Progenitor cell of endocrine pancreas (in vitro differentiated cells): Measurements from ENCODE around the gene CNTLN. TPM values are rescaled to one million over a fixed set of nuclear protein-coding genes. Genes with fewer than 3 reads are reported as not detected.
"Not testable (repeated sequence)": the region's sequence is repeated elsewhere in the genome, so short reads cannot be mapped to it uniquely, and the experiment has no call there.

Experiments used
- DNase-seq: peaks from one replicate; pipeline ENCODE4 v3.0.0; 2021; ENCODE audit warnings: low spot score; ENCODE audit not compliant: unreplicated experiment
- H3K27ac Mint-ChIP-seq: 2 replicates; pipeline ENCODE4 v1.8.0; 2021; ENCODE audit warnings: mild to moderate bottlenecking, moderate library complexity, mixed read lengths
- H3K27me3 Mint-ChIP-seq: 2 replicates; pipeline ENCODE4 v1.8.0; 2021; ENCODE audit warnings: mixed read lengths
- H3K36me3 Mint-ChIP-seq: 2 replicates; pipeline ENCODE4 v1.8.0; 2022; ENCODE audit warnings: mixed read lengths; ENCODE audit not compliant: insufficient read depth
- H3K4me1 Mint-ChIP-seq: 2 replicates; pipeline ENCODE4 v1.8.0; 2021; ENCODE audit warnings: low read depth, mixed read lengths
- H3K4me3 Mint-ChIP-seq: 2 replicates; pipeline ENCODE4 v1.8.0; 2021; ENCODE audit warnings: low read depth, mild to moderate bottlenecking, moderate library complexity, mixed read lengths
- H3K9me3 Mint-ChIP-seq: 2 replicates; pipeline ENCODE4 v1.8.0; 2021; ENCODE audit warnings: low read depth, mixed read lengths
- total RNA-seq: library from RNA; stranded (reverse); gene quantifications from 2 replicates; pipeline ENCODE4 v1.2.1, GENCODE V29; 2021
- TF ChIP-seq, protein P1 (sequence below): fragments of 200-600 bp; sonication (generic); IDR thresholded peaks from one replicate; pipeline ENCODE4 v1.5.0; 2021; ENCODE audit warnings: antibody characterized with exemption, mild to moderate bottlenecking; ENCODE audit not compliant: unreplicated experiment

The CNTLN gene
- total RNA-seq, 1 donor from 2014 or later, result 7.8 TPM

GRCh38 chr9:17159469-17159868, 24.6 kb downstream of the CNTLN start:
- peaks cover 10% of the 10 kb centered on the region for H3K36me3 Mint-ChIP-seq
- H3K9me3 Mint-ChIP-seq, result peaks cover 3% of the 10 kb centered on the region
- no peak for DNase-seq
- H3K4me1 Mint-ChIP-seq, result peaks cover 3% of the 10 kb centered on the region
- H3K27ac Mint-ChIP-seq, result no peak overlapping the region
- TF ChIP-seq, protein P1, sequence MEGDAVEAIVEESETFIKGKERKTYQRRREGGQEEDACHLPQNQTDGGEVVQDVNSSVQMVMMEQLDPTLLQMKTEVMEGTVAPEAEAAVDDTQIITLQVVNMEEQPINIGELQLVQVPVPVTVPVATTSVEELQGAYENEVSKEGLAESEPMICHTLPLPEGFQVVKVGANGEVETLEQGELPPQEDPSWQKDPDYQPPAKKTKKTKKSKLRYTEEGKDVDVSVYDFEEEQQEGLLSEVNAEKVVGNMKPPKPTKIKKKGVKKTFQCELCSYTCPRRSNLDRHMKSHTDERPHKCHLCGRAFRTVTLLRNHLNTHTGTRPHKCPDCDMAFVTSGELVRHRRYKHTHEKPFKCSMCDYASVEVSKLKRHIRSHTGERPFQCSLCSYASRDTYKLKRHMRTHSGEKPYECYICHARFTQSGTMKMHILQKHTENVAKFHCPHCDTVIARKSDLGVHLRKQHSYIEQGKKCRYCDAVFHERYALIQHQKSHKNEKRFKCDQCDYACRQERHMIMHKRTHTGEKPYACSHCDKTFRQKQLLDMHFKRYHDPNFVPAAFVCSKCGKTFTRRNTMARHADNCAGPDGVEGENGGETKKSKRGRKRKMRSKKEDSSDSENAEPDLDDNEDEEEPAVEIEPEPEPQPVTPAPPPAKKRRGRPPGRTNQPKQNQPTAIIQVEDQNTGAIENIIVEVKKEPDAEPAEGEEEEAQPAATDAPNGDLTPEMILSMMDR, result no peak
- H3K4me3 Mint-ChIP-seq, result no peak overlapping the region
- no peaks in the 10 kb centered on the region for H3K27me3 Mint-ChIP-seq

GRCh38 chr9:17160327-17160726, 25.5 kb downstream of the CNTLN start:
- Mint-ChIP-seq H3K4me1 (peaks cover 3% of the 10 kb centered on the region), H3K4me3 (no peak overlapping the region), H3K9me3 (peaks cover 3% of the 10 kb centered on the region), H3K36me3 (peaks cover 3% of the 10 kb centered on the region), H3K27me3 (no peaks in the 10 kb centered on the region), H3K27ac (no peak overlapping the region)
- DNase-seq, result no peak
- TF ChIP-seq, protein P1, result no peak

DNA sequence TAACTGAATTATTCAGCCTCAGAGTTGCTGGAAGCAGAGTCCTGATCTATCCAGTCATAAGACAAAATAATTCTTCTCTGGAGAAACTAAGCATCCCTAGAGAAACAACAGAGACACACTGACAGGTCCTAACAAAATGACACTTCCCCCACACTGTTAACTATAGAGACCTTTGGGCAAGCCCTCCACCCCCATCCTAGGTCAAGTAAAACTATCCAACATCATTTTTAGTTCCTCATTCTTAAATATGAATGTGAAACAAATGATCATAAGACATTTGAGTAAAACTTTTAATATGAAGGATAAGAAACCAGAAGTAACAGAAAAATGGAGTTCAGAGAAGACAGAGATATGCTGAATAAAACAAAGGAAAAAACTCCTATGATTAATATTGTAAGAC, 30.9 kb downstream of the CNTLN start:
- TF ChIP-seq, protein P1, result no peak
- no peak for DNase-seq
- Mint-ChIP-seq H3K27ac (no peak overlapping the region), H3K4me1 (no peaks in the 10 kb centered on the region), H3K27me3 (no peaks in the 10 kb centered on the region), H3K9me3 (peaks cover 17% of the 10 kb centered on the region), H3K4me3 (no peak overlapping the region), H3K36me3 (peaks cover 1% of the 10 kb centered on the region)

- TF ChIP-seq, protein P1, result no peak
- peaks cover 1% of the 10 kb centered on the region for H3K36me3 Mint-ChIP-seq
- H3K27me3 Mint-ChIP-seq, result no peaks in the 10 kb centered on the region
- DNase-seq, result no peak
- peaks cover 17% of the 10 kb centered on the region for H3K9me3 Mint-ChIP-seq
- H3K27ac Mint-ChIP-seq, result no peak overlapping the region
- H3K4me3 Mint-ChIP-seq, result no peak overlapping the region
- no peaks in the 10 kb centered on the region for H3K4me1 Mint-ChIP-seq
Measured at GRCh38 chr9:17166346-17166745, 31.5 kb downstream of the CNTLN start.

- H3K36me3 Mint-ChIP-seq, result peaks cover 1% of the 10 kb centered on the region
- TF ChIP-seq, protein P1, result no peak
- H3K4me1 Mint-ChIP-seq, result no peaks in the 10 kb centered on the region
Measured at GRCh38 chr9:17171309-17172094, 36.7 kb downstream of the CNTLN start.

GRCh38 chr9:17177496-17177895, 42.7 kb downstream of the CNTLN start:
- DNase-seq, H3K4me3 Mint-ChIP-seq, H3K27me3 Mint-ChIP-seq, H3K27ac Mint-ChIP-seq, H3K4me1 Mint-ChIP-seq: not testable (repeated sequence)
- Mint-ChIP-seq H3K9me3 (peaks cover 21% of the 10 kb centered on the region), H3K36me3 (peaks cover 15% of the 10 kb centered on the region)

More at GRCh38 chr9:17171309-17172094, 36.7 kb downstream of the CNTLN start:
- Mint-ChIP-seq H3K4me3 (no peak overlapping the region), H3K9me3 (peaks cover 17% of the 10 kb centered on the region), H3K27me3 (no peaks in the 10 kb centered on the region), H3K27ac (no peak overlapping the region)
- DNase-seq, result no peak
